Measurements from ENCODE around the gene ZBTB7C. TPM values are rescaled to one million over a fixed set of nuclear protein-coding genes. Genes with fewer than 3 reads are reported as not detected.

ZBTB7C gene
- total RNA-seq, 2 experiments from 2014 or later = not detected

GRCh38 chr18:48229552-48229981 lies 179.6 kb downstream of the ZBTB7C start:
- no peak overlapping the region for H3K27ac ChIP-seq (ENCODE audit: low read depth, low read length, poor library complexity, severe bottlenecking)
- H3K4me3 ChIP-seq (ENCODE audit: low read depth, low read length, poor library complexity, severe bottlenecking) = no peak overlapping the region
- no peak overlapping the region for H2AFZ ChIP-seq (ENCODE audit: low read length)
- intact Hi-C loops (cut with micrococcal nuclease; ENCODE audit: unreplicated experiment) = no loop called here
- H3K4me1 ChIP-seq (ENCODE audit: insufficient read depth, low read length, poor library complexity, severe bottlenecking) = no peaks in the 10 kb centered on the region
- H3K79me2 ChIP-seq (ENCODE audit: insufficient read depth, low read depth, low read length) = no peaks in the 10 kb centered on the region
- POLR2A ChIA-PET = interaction anchor here (0.9 kb wide), 1 partner anchor 28 kb away, joined by 3 read pairs; no protein-coding TSS in a partner anchor
- DNase-seq (ENCODE audit: low spot score) = no peak
- no peaks in the 10 kb centered on the region for H4K20me1 ChIP-seq (ENCODE audit: insufficient read depth, low read length)
- BruUV-seq (replicated peaks) = no TSS peak
- no peaks in the 10 kb centered on the region for H3K9me3 ChIP-seq (ENCODE audit: low read length)
- no peak overlapping the region for H3K4me2 ChIP-seq (ENCODE audit: low read length)
- CTCF ChIA-PET (ENCODE audit: unreplicated experiment) = no interaction called here
- no peaks in the 10 kb centered on the region for H3K36me3 ChIP-seq (ENCODE audit: insufficient read depth, low read length)
- no peak for TF ChIP-seq CTCF (conservative IDR thresholded peaks at IDR 0.05; ENCODE audit: low read length)
- TF ChIP-seq EZH2phosphoT487 (IDR thresholded peaks at IDR 0.05; ENCODE audit: borderline replicate concordance, low read depth, low read length) = no peak
- no peaks in the 10 kb centered on the region for H3K9me2 ChIP-seq (ENCODE audit: insufficient read depth, low read length)

- no peaks in the 10 kb centered on the region for H3K4me1 ChIP-seq (ENCODE audit: insufficient read depth, low read length, poor library complexity, severe bottlenecking)
- CTCF ChIA-PET (ENCODE audit: unreplicated experiment) = no interaction called here
- H3K79me2 ChIP-seq (ENCODE audit: insufficient read depth, low read depth, low read length) = no peaks in the 10 kb centered on the region
- BruUV-seq (replicated peaks) = no TSS peak
- no peaks in the 10 kb centered on the region for H3K9me2 ChIP-seq (ENCODE audit: insufficient read depth, low read length)
- no peak overlapping the region for H3K27ac ChIP-seq (ENCODE audit: low read depth, low read length, poor library complexity, severe bottlenecking)
- no peak overlapping the region for H3K4me2 ChIP-seq (ENCODE audit: low read length)
- DNase-seq (ENCODE audit: low spot score) = no peak
- no peaks in the 10 kb centered on the region for H3K9me3 ChIP-seq (ENCODE audit: low read length)
- no peak overlapping the region for H2AFZ ChIP-seq (ENCODE audit: low read length)
- POLR2A ChIA-PET = interaction anchor here (0.9 kb wide), 1 partner anchor 27 kb away, joined by 3 read pairs; no protein-coding TSS in a partner anchor
- intact Hi-C loops (cut with micrococcal nuclease; ENCODE audit: unreplicated experiment) = no loop called here
- no peak overlapping the region for H3K4me3 ChIP-seq (ENCODE audit: low read depth, low read length, poor library complexity, severe bottlenecking)
- no peak for TF ChIP-seq EZH2phosphoT487 (IDR thresholded peaks at IDR 0.05; ENCODE audit: borderline replicate concordance, low read depth, low read length)
- TF ChIP-seq CTCF (conservative IDR thresholded peaks at IDR 0.05; ENCODE audit: low read length) = no peak
- H4K20me1 ChIP-seq (ENCODE audit: insufficient read depth, low read length) = no peaks in the 10 kb centered on the region
- no peaks in the 10 kb centered on the region for H3K36me3 ChIP-seq (ENCODE audit: insufficient read depth, low read length)
Observed at GRCh38 chr18:48228841-48229240, 180.3 kb downstream of the ZBTB7C start.

GRCh38 chr18:48228301-48228715 lies 180.9 kb downstream of the ZBTB7C start:
- ChIA-PET POLR2A (no interaction called here), CTCF (ENCODE audit: unreplicated experiment) (no interaction called here)
- Histone ChIP-seq H3K4me1 (ENCODE audit: insufficient read depth, low read length, poor library complexity, severe bottlenecking) (no peaks in the 10 kb centered on the region), H2AFZ (ENCODE audit: low read length) (no peak overlapping the region), H3K36me3 (ENCODE audit: insufficient read depth, low read length) (no peaks in the 10 kb centered on the region), H3K4me3 (ENCODE audit: low read depth, low read length, poor library complexity, severe bottlenecking) (no peak overlapping the region), H3K9me3 (ENCODE audit: low read length) (no peaks in the 10 kb centered on the region), H3K79me2 (ENCODE audit: insufficient read depth, low read depth, low read length) (no peaks in the 10 kb centered on the region), H3K27ac (ENCODE audit: low read depth, low read length, poor library complexity, severe bottlenecking) (no peak overlapping the region), H3K4me2 (ENCODE audit: low read length) (no peak overlapping the region), H4K20me1 (ENCODE audit: insufficient read depth, low read length) (no peaks in the 10 kb centered on the region), H3K9me2 (ENCODE audit: insufficient read depth, low read length) (no peaks in the 10 kb centered on the region)
- TF ChIP-seq EZH2phosphoT487 (IDR thresholded peaks at IDR 0.05; ENCODE audit: borderline replicate concordance, low read depth, low read length) (no peak), CTCF (conservative IDR thresholded peaks at IDR 0.05; ENCODE audit: low read length) (no peak)
- no TSS peak for BruUV-seq (replicated peaks)
- no peak for DNase-seq (ENCODE audit: low spot score)
- intact Hi-C loops (cut with micrococcal nuclease; ENCODE audit: unreplicated experiment) = no loop called here

Data from OCI-LY7 (cell line).